Activated naive CD4-positive, alpha-beta T cell treated with anti-CD3 and anti-CD28 coated beads, Interleukin-2, amount 10 ng/mL, durations not matched to agents 7 days and 5 days (primary cell): ENCODE results near the gene EIF4G3.

Experiments
- CTCF ChIA-PET: fragments of 350-600 bp; sonication (Branson Sonifier 250); formaldehyde crosslinking; loops from one replicate; lab custom pipeline; 2021; ENCODE audit warnings: antibody characterized with exemption; lab: Charles Lee
- DNase-seq: peaks from one replicate; pipeline ENCODE4 v3.0.0-alpha.2; 2020
- H3K27ac Mint-ChIP-seq: one replicate; pipeline ENCODE4 v1.8.0; 2021; ENCODE audit warnings: mild to moderate bottlenecking, moderate library complexity, mixed read lengths
- H3K27me3 Mint-ChIP-seq: one replicate; pipeline ENCODE4 v1.8.0; 2021; ENCODE audit warnings: mild to moderate bottlenecking, mixed read lengths
- H3K36me3 Mint-ChIP-seq: one replicate; pipeline ENCODE4 v1.8.0; 2021; ENCODE audit warnings: mixed read lengths
- H3K4me1 Mint-ChIP-seq: one replicate; pipeline ENCODE4 v1.8.0; 2021; ENCODE audit warnings: mixed read lengths
- H3K4me3 Mint-ChIP-seq: one replicate; pipeline ENCODE4 v1.8.0; 2021; ENCODE audit warnings: mild to moderate bottlenecking, moderate library complexity, mixed read lengths
- H3K9me3 Mint-ChIP-seq: one replicate; pipeline ENCODE4 v1.8.0; 2021; ENCODE audit warnings: mixed read lengths

EIF4G3 gene

DNA sequence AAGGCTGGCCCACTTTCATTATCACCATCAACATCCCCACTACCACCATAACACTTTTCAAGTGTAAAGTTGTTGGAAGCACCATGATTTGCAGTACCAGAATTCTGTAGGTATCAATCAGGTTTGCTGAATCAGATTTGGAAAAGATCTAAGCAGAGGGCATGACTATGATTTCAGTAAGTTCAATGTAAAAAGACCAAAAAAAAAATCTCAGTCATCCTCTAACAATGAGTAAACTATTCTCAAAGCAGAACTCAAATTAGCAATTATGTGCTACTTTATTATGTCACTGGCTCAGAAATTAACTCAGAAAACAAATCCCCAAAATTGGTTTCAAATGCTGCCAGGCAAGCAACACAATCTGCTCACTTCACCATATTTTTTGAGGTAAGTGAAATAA lies 201.7 kb downstream of the EIF4G3 start:
- H3K9me3 Mint-ChIP-seq = no peaks in the 10 kb centered on the region
- no peak overlapping the region for H3K4me3 Mint-ChIP-seq
- peaks cover 7% of the 10 kb centered on the region for H3K36me3 Mint-ChIP-seq
- no peaks in the 10 kb centered on the region for H3K27me3 Mint-ChIP-seq
- no peak overlapping the region for H3K27ac Mint-ChIP-seq
- CTCF ChIA-PET = no interaction called here
- no peaks in the 10 kb centered on the region for H3K4me1 Mint-ChIP-seq
- DNase-seq = no peak

DNA sequence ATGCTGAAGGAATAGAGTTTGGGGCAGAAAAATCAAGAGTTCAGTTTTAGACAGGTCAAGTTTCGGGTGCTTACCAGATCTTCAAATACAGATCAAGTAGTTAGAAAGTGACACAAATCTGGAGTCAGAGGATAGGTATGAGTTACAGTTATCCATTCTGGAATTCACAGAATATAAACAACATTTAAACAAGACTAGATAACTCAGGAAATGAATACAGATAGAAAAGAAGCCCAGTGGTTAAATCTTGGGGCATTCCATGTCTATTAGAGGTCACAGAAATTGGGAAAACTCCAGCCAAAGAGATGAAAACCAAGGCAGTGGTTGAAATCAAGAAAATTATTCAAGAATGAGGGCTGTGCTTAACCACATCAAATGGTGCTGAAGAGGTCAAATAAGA lies 202.6 kb downstream of the EIF4G3 start:
- Mint-ChIP-seq H3K36me3 (peaks cover 7% of the 10 kb centered on the region), H3K4me1 (no peaks in the 10 kb centered on the region), H3K27ac (no peak overlapping the region), H3K9me3 (no peaks in the 10 kb centered on the region), H3K27me3 (no peaks in the 10 kb centered on the region), H3K4me3 (no peak overlapping the region)
- CTCF ChIA-PET = no interaction called here
- DNase-seq = no peak

DNA sequence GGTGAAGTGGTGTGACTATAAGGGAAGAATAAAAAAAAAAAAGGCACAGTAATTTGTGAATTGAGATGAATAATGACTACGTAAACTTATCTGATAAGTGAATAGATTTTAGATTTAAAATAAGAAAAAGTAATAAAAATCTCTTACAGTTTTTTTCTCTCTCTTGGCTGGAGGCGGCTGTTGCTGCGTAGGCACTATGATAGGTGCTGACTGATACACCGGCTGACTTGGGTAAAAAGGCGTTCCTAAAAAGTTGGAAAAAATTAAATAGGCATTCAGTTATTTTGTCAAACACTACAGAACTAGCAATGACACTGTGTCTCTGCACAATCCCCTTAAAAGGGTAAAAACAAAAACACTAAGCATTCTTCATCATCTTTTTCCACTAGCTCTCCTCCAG lies 203.8 kb downstream of the EIF4G3 start:
- Mint-ChIP-seq H3K27me3 (no peaks in the 10 kb centered on the region), H3K9me3 (no peaks in the 10 kb centered on the region), H3K36me3 (peaks cover 7% of the 10 kb centered on the region), H3K4me3 (no peak overlapping the region), H3K4me1 (no peaks in the 10 kb centered on the region), H3K27ac (no peak overlapping the region)
- CTCF ChIA-PET = no interaction called here
- DNase-seq = no peak

DNA sequence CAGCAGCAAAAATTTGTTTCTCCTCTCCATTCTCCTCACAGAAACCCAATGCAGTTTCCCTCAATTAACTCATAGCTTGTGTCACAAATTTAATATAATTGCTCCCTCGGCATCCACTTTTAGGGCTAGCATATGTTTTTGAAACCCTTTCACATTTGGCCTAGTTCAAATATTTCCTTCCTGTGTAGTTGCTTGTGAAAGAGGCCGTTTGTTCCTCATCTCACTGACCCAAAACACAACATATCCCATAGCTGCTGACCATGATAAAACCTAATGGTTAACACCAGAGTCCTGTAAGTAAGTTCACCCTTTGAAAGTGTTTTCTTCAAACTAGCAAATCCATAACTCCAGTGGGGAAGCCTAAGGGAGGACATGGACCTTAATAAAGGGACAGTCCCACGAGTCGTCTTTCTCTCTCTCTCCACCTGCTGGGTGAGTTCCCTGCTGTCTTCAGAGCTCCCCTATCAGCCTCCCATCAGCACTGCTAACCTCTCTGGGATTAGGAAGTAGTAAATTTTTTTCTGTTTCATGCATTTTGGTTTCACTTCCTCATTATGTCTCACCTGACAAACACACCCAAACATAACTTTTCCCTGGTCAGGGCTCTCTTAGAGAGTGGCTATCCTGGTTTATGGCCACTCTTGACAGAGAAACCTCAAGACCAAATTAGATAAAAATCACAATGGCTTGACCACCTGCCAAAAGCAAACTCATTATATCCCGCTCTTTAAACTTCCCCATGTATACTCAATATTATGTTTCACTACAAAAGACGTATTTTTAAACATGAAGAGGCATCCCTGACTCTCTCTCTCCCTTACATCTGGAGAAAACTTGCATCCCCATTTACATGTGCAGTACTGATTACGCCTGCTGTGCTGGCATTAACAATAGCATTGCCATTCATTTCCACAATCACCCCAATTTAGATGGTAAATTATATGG lies 211.9 kb downstream of the EIF4G3 start:
- Mint-ChIP-seq H3K36me3 (peaks cover 8% of the 10 kb centered on the region), H3K4me1 (peaks cover 16% of the 10 kb centered on the region), H3K9me3 (no peaks in the 10 kb centered on the region), H3K4me3 (no peak overlapping the region), H3K27ac (no peak overlapping the region), H3K27me3 (no peaks in the 10 kb centered on the region)
- DNase-seq = no peak
- CTCF ChIA-PET = no interaction called here

DNA sequence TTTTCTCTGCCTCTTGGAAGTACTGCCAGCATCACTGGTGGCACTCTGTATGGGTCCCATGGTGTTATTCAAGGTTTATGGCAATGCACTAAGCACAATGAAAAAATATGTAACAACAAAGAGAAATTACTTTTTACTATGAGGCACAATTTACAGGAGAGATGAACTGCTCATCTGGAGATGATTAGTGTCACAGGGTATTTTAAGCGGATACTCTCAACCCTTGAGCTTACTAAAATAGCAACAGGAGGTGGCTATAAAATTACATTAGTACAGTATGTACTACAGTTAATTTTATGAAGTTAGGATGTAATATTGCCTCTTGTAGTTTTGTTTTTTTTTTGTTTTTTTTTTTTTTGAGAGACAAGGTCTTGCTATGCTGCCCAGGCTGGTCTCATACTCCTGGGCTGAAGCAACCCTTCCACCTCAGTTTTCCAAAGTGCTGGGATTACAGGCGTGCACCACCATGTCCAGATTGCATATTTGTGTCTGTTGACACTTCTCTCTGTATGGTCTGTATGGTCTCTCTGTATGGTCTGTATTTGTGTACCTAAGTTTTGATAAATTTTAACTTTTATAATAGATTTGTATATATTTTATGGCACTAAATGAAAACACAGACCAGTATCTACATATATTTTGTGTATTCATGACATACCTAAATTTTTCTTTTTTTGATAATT lies 214.0 kb downstream of the EIF4G3 start:
- CTCF ChIA-PET = interaction anchor here (0.9 kb wide), 1 partner anchor 180 kb away, joined by 3 read pairs; no protein-coding TSS in a partner anchor
- no peaks in the 10 kb centered on the region for H3K9me3 Mint-ChIP-seq

DNA sequence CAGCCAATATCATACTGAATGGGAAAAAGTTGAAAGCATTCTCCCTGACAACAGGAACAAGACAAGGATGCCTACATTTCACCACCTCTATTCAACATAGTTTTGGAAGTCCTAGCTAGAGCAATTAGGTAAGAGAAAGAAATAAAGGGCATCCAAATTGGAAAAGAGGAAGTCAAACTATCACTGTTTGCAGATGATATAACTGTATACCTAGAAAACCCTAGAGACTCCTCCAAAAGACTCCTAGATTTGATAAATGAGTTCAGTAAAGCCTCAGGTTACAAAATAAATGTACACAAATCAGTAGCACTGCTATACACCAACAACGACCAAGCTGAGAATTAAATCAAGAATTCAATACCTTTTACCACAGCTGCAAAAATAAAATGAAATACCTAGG lies 218.3 kb downstream of the EIF4G3 start:
- H3K4me1 Mint-ChIP-seq = no peaks in the 10 kb centered on the region
- H3K9me3 Mint-ChIP-seq = no peaks in the 10 kb centered on the region
- no peaks in the 10 kb centered on the region for H3K27me3 Mint-ChIP-seq
- H3K27ac Mint-ChIP-seq = no peak overlapping the region
- no peak overlapping the region for H3K4me3 Mint-ChIP-seq
- H3K36me3 Mint-ChIP-seq = peaks cover 9% of the 10 kb centered on the region
- no peak for DNase-seq
- CTCF ChIA-PET = no interaction called here

More for the DNA sequence above, 214.0 kb downstream of the EIF4G3 start:
- no peak for DNase-seq
- Mint-ChIP-seq H3K4me3 (no peak overlapping the region), H3K27me3 (no peaks in the 10 kb centered on the region), H3K36me3 (peaks cover 10% of the 10 kb centered on the region), H3K27ac (no peak overlapping the region), H3K4me1 (peaks cover 16% of the 10 kb centered on the region)

DNA sequence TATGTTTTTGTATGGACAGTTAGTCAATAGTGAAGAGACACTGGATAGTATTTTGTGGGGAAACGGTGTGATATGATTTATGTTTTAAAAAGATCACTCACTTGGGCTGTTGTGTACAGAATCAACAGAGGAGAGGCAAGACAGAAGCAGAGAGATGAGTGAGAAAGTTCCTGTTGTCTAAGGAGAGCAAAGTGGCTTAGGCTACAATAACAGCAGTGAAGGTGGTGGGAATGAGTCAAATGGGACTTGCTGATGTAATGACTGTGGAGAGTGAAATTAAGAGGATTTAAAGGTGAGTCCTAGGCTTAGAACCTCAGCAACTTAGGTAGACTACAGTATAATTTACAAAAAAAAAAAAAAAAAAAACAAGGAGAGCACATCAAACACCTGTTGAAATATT lies 220.4 kb downstream of the EIF4G3 start:
- Mint-ChIP-seq H3K9me3 (no peaks in the 10 kb centered on the region), H3K4me1 (no peaks in the 10 kb centered on the region), H3K27me3 (no peaks in the 10 kb centered on the region), H3K36me3 (peaks cover 9% of the 10 kb centered on the region), H3K4me3 (no peak overlapping the region), H3K27ac (no peak overlapping the region)
- DNase-seq = no peak
- CTCF ChIA-PET = no interaction called here

DNA sequence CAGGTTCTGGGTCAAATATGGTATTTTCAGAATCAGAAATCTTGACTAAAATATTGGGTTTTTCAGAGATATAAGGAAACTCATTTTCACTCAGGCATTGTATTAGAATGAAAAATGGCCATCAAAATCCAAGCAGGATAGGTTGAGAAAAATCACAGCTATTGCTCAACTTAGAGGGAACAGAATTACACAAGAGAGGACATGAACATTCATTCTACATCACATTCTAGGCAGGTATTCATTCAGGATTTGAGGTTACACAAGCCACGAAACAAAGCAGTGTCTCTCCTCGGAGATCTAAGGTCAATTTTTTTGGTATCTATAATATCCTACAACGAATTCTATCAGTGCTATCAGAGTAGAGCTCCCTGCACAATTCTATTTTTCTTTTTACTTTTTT lies 226.0 kb downstream of the EIF4G3 start:
- Mint-ChIP-seq H3K4me1 (no peaks in the 10 kb centered on the region), H3K36me3 (peaks cover 7% of the 10 kb centered on the region), H3K9me3 (no peaks in the 10 kb centered on the region), H3K27me3 (no peaks in the 10 kb centered on the region), H3K27ac (no peak overlapping the region), H3K4me3 (no peak overlapping the region)
- no peak for DNase-seq
- CTCF ChIA-PET = no interaction called here

DNA sequence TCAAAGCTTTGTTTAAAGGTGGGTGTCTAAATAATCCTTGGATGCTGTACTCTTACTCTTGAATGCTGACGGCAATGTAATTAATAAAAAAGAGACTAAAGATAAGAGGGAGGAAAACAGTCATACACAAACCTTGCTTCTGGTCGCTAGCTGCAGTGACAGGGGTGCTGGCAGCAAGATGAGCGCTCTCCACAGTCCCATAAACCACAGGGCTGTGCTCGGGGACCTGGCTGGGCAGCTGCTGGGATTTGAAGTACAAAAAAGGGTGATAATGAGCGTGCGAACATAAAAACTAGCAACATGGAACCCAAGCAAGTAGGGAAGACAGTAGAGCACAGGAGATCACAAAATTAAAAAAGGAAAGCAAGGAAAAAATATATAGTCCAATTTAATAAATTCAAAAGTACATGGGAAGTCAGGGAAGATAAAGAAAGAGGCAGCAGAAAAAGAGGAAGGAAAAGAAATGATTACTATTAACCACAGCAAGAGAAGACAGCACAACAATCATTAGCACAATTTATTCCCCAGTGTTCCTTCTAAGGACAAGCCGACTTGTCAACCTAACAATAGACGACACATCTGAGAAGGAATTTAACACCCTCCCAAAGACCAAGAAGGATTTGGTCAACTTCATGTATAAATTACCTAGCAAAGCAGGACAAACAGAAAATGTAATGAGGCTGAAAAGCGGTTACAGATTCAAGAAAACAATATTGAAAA lies 226.7 kb downstream of the EIF4G3 start:
- H3K4me1 Mint-ChIP-seq = no peaks in the 10 kb centered on the region
- H3K27me3 Mint-ChIP-seq = no peaks in the 10 kb centered on the region
- no peak overlapping the region for H3K27ac Mint-ChIP-seq
- H3K9me3 Mint-ChIP-seq = no peaks in the 10 kb centered on the region
- no peak overlapping the region for H3K4me3 Mint-ChIP-seq
- CTCF ChIA-PET = no interaction called here
- DNase-seq = no peak
- H3K36me3 Mint-ChIP-seq = peaks cover 4% of the 10 kb centered on the region

DNA sequence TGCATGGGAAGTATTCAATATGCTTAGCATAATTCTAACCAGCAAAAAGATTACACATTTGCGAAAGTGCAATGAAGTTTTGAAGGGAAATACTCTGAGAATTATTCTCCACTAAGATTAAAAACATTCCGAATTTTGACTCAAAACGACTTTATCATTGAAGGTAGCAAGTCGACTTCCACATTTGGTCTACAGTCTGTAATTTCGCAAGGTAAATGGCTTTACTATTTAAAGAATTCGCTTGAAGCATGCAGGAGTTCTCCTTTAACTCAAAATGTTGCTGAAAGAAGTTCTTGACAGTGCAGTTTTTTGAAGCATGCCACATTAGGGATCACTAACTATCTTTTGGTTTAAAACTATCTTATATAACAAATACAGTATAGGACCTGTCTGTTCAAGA lies 228.6 kb downstream of the EIF4G3 start:
- H3K4me1 Mint-ChIP-seq = no peaks in the 10 kb centered on the region
- H3K36me3 Mint-ChIP-seq = peaks cover 4% of the 10 kb centered on the region
- no peak for DNase-seq
- CTCF ChIA-PET = no interaction called here
- H3K27ac Mint-ChIP-seq = no peak overlapping the region
- H3K9me3 Mint-ChIP-seq = no peaks in the 10 kb centered on the region
- no peaks in the 10 kb centered on the region for H3K27me3 Mint-ChIP-seq
- no peak overlapping the region for H3K4me3 Mint-ChIP-seq

DNA sequence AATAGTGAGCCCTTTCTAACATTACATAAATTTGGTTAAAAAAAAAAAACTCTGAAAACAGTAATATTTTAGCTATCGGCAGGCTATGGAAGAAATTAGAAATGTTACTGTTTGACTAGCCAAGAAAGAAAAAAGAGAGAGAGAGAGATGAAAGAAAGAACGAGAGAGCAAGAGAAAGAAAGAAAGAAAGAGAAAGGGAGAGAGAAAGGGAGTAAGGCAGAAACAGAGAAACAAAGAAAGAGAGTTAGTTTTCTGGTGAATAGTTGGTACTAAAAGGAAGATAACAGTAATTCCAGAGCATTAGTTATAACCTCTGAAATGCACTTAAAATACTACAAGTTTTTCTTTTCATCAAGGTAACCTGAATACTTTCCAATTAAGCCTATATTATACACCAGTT lies 229.3 kb downstream of the EIF4G3 start:
- no peak for DNase-seq
- Mint-ChIP-seq H3K27ac (no peak overlapping the region), H3K4me3 (no peak overlapping the region), H3K4me1 (no peaks in the 10 kb centered on the region), H3K36me3 (peaks cover 4% of the 10 kb centered on the region), H3K27me3 (no peaks in the 10 kb centered on the region), H3K9me3 (no peaks in the 10 kb centered on the region)
- CTCF ChIA-PET = no interaction called here

DNA sequence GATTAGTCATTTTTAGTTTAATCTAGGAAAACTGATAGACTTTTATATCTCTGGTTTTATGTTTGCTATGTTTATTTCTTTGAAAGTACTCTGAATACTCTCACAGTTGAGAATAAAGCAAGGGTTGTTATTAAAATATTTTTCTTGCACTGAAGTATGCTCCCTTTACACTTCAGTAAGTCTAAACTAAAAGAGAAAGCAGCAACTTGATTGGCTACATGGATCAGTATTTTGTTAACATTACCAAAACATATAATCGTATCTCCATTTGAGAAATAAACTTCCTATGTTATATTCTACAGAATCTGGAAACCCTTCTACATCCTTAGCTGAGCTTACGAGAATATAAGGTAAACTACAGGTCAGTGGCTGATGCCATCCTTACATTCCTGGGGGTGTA lies 240.1 kb downstream of the EIF4G3 start:
- H3K4me1 Mint-ChIP-seq = peaks cover 16% of the 10 kb centered on the region
- DNase-seq = no peak
- peaks cover 20% of the 10 kb centered on the region for H3K36me3 Mint-ChIP-seq
- H3K27ac Mint-ChIP-seq = no peak overlapping the region
- H3K9me3 Mint-ChIP-seq = no peaks in the 10 kb centered on the region
- CTCF ChIA-PET = interaction anchor here (0.6 kb wide), 1 partner anchor 9 kb away, joined by 3 read pairs; no protein-coding TSS in a partner anchor
- H3K27me3 Mint-ChIP-seq = no peaks in the 10 kb centered on the region
- no peak overlapping the region for H3K4me3 Mint-ChIP-seq

DNA sequence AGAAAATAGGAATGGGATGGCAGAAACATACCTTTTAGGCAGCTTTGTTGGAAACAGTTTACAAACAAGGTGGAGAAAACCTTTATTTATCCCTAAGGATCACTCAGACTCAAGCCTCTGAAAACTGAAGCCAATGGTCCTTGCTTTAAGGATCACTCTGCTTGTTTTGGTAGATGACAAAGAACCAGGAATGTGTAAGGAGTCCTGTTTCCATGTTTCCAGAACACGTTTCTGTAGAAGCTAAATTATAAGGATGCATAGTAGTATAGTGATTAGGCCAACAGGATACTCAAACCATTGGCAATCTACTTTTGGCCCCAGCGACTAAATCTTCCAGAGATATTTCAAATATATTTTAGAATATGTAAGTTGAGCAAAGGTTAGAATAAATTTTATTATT lies 240.5 kb downstream of the EIF4G3 start:
- Mint-ChIP-seq H3K27me3 (no peaks in the 10 kb centered on the region), H3K27ac (no peak overlapping the region), H3K9me3 (no peaks in the 10 kb centered on the region), H3K4me3 (no peak overlapping the region), H3K36me3 (peaks cover 18% of the 10 kb centered on the region), H3K4me1 (peaks cover 16% of the 10 kb centered on the region)
- no peak for DNase-seq
- CTCF ChIA-PET = interaction anchor here (0.6 kb wide), 1 partner anchor 130 kb away, joined by 3 read pairs; no protein-coding TSS in a partner anchor

DNA sequence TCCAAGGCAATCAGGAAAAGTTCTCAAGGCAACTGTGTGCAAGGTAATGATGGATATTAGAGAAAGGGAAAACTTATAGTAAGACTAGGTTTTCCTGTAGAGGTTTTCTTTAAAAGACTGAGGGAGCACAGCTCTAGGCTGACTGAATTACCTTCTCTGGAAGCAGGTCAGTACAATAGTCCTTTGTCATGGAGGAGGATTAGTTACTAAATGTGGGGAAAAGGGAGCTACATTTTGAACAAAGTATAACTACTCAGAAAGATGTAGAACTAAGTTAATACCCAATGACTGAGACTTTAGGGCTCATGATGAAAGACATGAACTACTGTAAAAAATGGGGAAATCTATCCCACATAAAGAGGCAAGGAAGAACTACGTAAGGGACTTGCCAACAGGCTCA lies 241.0 kb downstream of the EIF4G3 start:
- CTCF ChIA-PET = interaction anchor here (0.6 kb wide), 1 partner anchor 130 kb away, joined by 3 read pairs; no protein-coding TSS in a partner anchor

More for the DNA sequence above, 241.0 kb downstream of the EIF4G3 start:
- no peak overlapping the region for H3K27ac Mint-ChIP-seq
- H3K27me3 Mint-ChIP-seq = no peaks in the 10 kb centered on the region
- no peaks in the 10 kb centered on the region for H3K9me3 Mint-ChIP-seq
- DNase-seq = no peak
- peaks cover 16% of the 10 kb centered on the region for H3K4me1 Mint-ChIP-seq
- H3K36me3 Mint-ChIP-seq = peaks cover 15% of the 10 kb centered on the region
- H3K4me3 Mint-ChIP-seq = no peak overlapping the region
